ENCODE data around the gene DUOXA1.
"Not testable (repeated sequence)": the region's sequence is repeated elsewhere in the genome, so short reads cannot be mapped to it uniquely, and the experiment has no call there.

The DUOXA1 gene

GRCh38 chr15:45087513-45087912 lies 42.2 kb downstream of the DUOXA1 start:
- no peak for FAIRE-seq

GRCh38 chr15:45084163-45084562 lies 45.5 kb downstream of the DUOXA1 start:
- FAIRE-seq = no peak

- no peak for FAIRE-seq
Measured at GRCh38 chr15:45083223-45083622, 46.5 kb downstream of the DUOXA1 start.

- FAIRE-seq = not testable (repeated sequence)
Measured at GRCh38 chr15:45082412-45082811, 47.3 kb downstream of the DUOXA1 start.

- not testable (repeated sequence) for FAIRE-seq
Measured at GRCh38 chr15:45080593-45080992, 49.1 kb downstream of the DUOXA1 start.

- not testable (repeated sequence) for FAIRE-seq
Measured at GRCh38 chr15:45079628-45080246, 49.9 kb downstream of the DUOXA1 start.

- FAIRE-seq = not testable (repeated sequence)
Measured at GRCh38 chr15:45079201-45079600, 50.5 kb downstream of the DUOXA1 start.

- FAIRE-seq = not testable (repeated sequence)
Measured at GRCh38 chr15:45077391-45077790, 52.3 kb downstream of the DUOXA1 start.

GRCh38 chr15:45075440-45076320 lies 54.0 kb downstream of the DUOXA1 start:
- not testable (repeated sequence) for FAIRE-seq

- FAIRE-seq = peak; percentile 27
Measured at GRCh38 chr15:45073602-45074001, 56.1 kb downstream of the DUOXA1 start.

- not testable (repeated sequence) for FAIRE-seq
Measured at GRCh38 chr15:45069942-45070360, 59.7 kb downstream of the DUOXA1 start.
